ENCODE measurements around the gene C17orf50. TPM values are rescaled to one million over a fixed set of nuclear protein-coding genes. Genes with fewer than 3 reads are reported as not detected.
A peak's percentile ranks its signal among the peaks of the same experiment; 100 is the strongest.

The C17orf50 gene
- total RNA-seq, 1 experiment from 2014 or later, result not detected

GRCh38 chr17:35752471-35752870 is 8.2 kb upstream of the C17orf50 start:
- BruUV-seq (replicated peaks), result no TSS peak
- Histone ChIP-seq H3K36me3 (ENCODE audit: low read depth) (no peaks in the 10 kb centered on the region), H3K9me3 (ENCODE audit: insufficient read depth, low read depth) (no peaks in the 10 kb centered on the region), H3K27me3 (ENCODE audit: insufficient read depth, low read depth) (peaks cover 4% of the 10 kb centered on the region; the same call in 1 of the 2 replicates), H3K4me2 (no peak overlapping the region), H3K4me3 (no peak overlapping the region), H4K20me1 (ENCODE audit: insufficient read depth) (no peaks in the 10 kb centered on the region), H2AFZ (no peak overlapping the region), H3K79me2 (ENCODE audit: low read depth) (no peaks in the 10 kb centered on the region), H3K9me2 (ENCODE audit: insufficient read depth) (no peaks in the 10 kb centered on the region), H3K4me1 (replicated peaks; ENCODE audit: insufficient read depth) (no peaks in the 10 kb centered on the region), H3F3A (ENCODE audit: insufficient read depth, low read depth) (no peaks in the 10 kb centered on the region), H3K27ac (no peak overlapping the region)
- CTCF ChIA-PET, result no interaction called here
- no peak for TF ChIP-seq EZH2 (IDR thresholded peaks at IDR 0.05; ENCODE audit: low read depth)
- no peak for TF ChIP-seq CTCF (conservative IDR thresholded peaks at IDR 0.05)
- DNase-seq, result peak in 1 of 2 experiments; percentile 38
- POLR2A ChIA-PET (ENCODE audit: unreplicated experiment), result no interaction called here
- intact Hi-C loops (cut with micrococcal nuclease; ENCODE audit: unreplicated experiment), result no loop called here

GRCh38 chr17:35752945-35753764 is 7.5 kb upstream of the C17orf50 start, which contains the start of gene GAS2L2:
Gene GAS2L2, minus strand, starts transcription at chr17:35753239. Its CDS starts 389 bp downstream, at chr17:35752850.
- intact Hi-C loops (cut with micrococcal nuclease; ENCODE audit: unreplicated experiment), result no loop called here
- DNase-seq, result no peak
- Histone ChIP-seq H3K9me3 (ENCODE audit: insufficient read depth, low read depth) (no peaks in the 10 kb centered on the region), H3K4me1 (replicated peaks; ENCODE audit: insufficient read depth) (no peaks in the 10 kb centered on the region), H3K4me2 (no peak within 1 kb of the TSS), H3K9me2 (ENCODE audit: insufficient read depth) (no peaks in the 10 kb centered on the region), H4K20me1 (ENCODE audit: insufficient read depth) (no peaks in the 10 kb centered on the region), H3K79me2 (ENCODE audit: low read depth) (no peaks in the 10 kb centered on the region), H3F3A (ENCODE audit: insufficient read depth, low read depth) (no peaks in the 10 kb centered on the region), H3K27me3 (ENCODE audit: insufficient read depth, low read depth) (peaks cover 4% of the 10 kb centered on the region; the same call in 1 of the 2 replicates), H3K27ac (no peak within 1 kb of the TSS), H3K4me3 (no peak within 1 kb of the TSS), H2AFZ (no peak within 1 kb of the TSS), H3K36me3 (ENCODE audit: low read depth) (no peaks in the 10 kb centered on the region)
- TF ChIP-seq EZH2 (IDR thresholded peaks at IDR 0.05; ENCODE audit: low read depth), result no peak
- ChIA-PET POLR2A (ENCODE audit: unreplicated experiment) (no interaction called here), CTCF (no interaction called here)
- BruUV-seq (replicated peaks), result no TSS peak

- Histone ChIP-seq H3K4me1 (replicated peaks; ENCODE audit: insufficient read depth) (no peaks in the 10 kb centered on the region), H3K9me3 (ENCODE audit: insufficient read depth, low read depth) (no peaks in the 10 kb centered on the region), H3K9me2 (ENCODE audit: insufficient read depth) (no peaks in the 10 kb centered on the region), H3F3A (ENCODE audit: insufficient read depth, low read depth) (0 out of 2 replicates have a peak, but pooled peaks cover 3% of the 10 kb centered on the region), H3K36me3 (ENCODE audit: low read depth) (no peaks in the 10 kb centered on the region), H3K4me2 (no peak overlapping the region), H3K4me3 (no peak overlapping the region), H3K79me2 (ENCODE audit: low read depth) (no peaks in the 10 kb centered on the region), H3K27ac (no peak overlapping the region), H3K27me3 (ENCODE audit: insufficient read depth, low read depth) (0 out of 2 replicates have a peak, but pooled peaks cover 17% of the 10 kb centered on the region), H2AFZ (no peak overlapping the region), H4K20me1 (ENCODE audit: insufficient read depth) (no peaks in the 10 kb centered on the region)
- ChIA-PET POLR2A (ENCODE audit: unreplicated experiment) (no interaction called here), CTCF (interaction anchor here (0.6 kb wide), 1 partner anchor 14 kb away, joined by 3 read pairs; no protein-coding TSS in a partner anchor)
- TF ChIP-seq CTCF (conservative IDR thresholded peaks at IDR 0.05) (no peak), EZH2 (IDR thresholded peaks at IDR 0.05; ENCODE audit: low read depth) (no peak)
- no peak for DNase-seq
- intact Hi-C loops (cut with micrococcal nuclease; ENCODE audit: unreplicated experiment), result no loop called here
- no TSS peak for BruUV-seq (replicated peaks)
Measured at GRCh38 chr17:35757243-35757642, 3.4 kb upstream of the C17orf50 start.
